Measurements from ENCODE around the gene SNRNP48.

Gene SNRNP48

DNA sequence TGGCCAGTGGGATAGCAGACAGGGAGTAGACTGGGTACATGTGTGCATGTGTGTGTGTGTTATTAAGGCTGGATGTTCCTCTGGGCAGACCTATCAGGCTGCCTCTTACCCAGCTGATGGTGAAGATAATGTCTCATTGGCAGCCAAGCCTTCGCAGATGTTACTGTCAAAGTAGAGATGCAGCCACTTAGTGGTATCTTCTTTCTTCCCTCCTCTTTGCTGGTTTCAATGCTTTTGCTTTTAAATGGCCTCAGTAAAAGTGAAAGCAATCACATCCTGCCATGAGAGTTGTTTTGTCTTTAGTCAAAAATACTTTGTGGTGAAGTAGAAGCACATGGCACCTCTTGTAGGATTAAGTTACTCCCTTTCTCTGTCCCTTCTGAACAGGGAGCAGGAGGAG lies 57.5 kb downstream of the SNRNP48 start:
- DNase-seq = no peak

DNA sequence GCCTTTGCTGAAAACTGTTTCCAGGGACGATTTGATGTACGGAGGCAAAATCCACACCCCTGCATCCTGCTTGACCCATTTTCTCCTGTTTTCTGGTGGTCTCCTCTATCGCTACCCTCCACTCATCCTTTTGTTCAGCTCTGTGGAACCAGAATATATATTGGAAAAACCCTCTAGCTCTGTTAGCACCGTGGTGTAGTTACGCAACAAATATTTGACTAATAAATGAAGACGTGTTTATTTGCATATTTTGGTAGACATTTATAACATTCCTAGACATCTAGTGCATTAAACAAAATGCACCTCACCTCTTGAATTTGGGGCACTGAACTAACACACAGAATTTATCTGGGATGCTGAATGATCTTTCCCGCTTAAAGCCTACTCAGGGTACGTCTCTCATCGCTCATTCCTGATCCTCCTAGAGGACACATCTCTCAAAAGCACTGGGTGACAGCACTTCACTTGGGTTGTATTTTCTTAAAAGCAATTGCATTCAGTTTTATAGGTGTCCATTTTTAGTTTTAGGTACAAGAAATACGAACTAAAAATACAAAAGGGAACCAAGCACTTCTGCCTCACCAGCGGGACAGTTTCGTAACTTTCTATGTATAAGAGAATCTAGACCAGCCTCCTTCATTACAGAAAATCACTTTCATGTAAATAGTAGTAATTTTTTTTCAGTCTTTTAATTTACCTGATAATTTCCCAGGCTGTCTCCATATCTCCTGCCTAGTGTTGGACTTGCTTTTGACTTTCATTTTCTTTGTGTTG lies 59.2 kb downstream of the SNRNP48 start:
- no peak for DNase-seq

GRCh38 chr6:7650878-7651277 lies 60.9 kb downstream of the SNRNP48 start:
- no peak for DNase-seq

DNA sequence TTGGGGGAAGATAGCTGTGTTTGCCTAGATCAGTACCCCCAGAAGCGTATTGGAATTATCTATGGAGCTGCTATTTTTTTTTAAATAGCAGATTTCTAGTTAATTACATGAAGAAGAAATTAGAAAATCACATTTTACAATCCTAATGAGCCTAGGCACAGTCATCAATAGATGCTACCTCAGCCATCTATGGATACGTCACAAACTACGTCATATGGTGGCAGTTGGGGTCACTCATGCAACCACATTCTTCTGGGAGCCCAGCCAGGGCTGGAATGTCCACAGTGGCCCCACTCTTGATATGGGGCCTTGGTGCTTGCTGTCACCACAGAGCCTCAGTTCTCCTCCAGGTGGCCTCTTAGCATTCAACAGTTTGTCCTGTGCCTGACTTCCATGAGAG lies 63.0 kb downstream of the SNRNP48 start:
- no peak for DNase-seq

DNA sequence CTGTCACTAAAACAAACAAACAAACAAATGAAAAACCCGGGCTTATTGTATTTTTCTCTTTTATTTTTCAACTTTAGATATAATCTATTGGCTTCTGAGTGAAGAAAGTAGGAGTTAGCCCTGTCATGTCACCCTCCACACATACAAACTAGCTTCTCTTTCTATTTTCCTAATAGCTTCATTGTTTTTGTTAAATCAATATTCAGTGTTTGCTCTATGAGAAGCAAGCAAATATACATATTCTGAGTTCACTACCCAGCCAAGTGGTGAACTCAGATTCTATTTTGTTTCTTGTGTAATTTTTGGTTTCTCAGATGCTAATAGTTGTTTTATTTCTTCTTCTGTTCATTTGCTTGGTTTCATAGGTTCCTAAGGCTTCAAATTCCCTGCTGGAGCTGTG lies 66.4 kb downstream of the SNRNP48 start:
- DNase-seq = no peak

DNA sequence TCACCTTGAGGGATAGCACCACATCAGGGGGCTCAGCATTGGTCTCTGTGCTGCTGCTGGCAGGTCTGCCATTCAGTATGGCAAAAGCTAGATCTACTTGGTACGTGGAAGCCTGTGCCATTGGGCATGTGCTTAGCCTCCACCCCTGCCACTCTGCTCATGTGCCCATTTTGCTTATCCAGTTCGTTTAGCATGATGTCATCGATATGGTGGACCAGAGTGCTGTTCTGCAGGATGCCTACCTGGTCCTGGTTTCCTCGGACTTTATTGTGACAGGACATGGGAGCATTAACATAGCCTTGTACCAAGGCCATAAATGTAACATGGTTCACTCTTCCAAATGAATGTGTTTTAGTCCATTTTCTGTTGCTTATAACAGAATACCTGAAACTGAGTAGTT lies 68.5 kb downstream of the SNRNP48 start:
- no peak for DNase-seq

- DNase-seq = no peak
These were observed 71.4 kb downstream of the SNRNP48 start for GRCh38 chr6:7661364-7661763.

Data from NCI-H82 (cell line).